SK-N-MC (cell line): Measurements from ENCODE around the gene NFATC2.

Source experiments
- EZH2 ChIP-seq: fragments of 200-600 bp; sonication (generic); IDR thresholded peaks from one replicate; pipeline ENCODE4 v1.6.1; 2017; ENCODE audit warnings: antibody characterized with exemption
- FOXP2 ChIP-seq: optimal IDR thresholded peaks from 2 replicates; pipeline ENCODE3; 2011; ENCODE audit warnings: mild to moderate bottlenecking, moderate library complexity; ENCODE audit not compliant: insufficient read depth; ENCODE audit errors: extremely low read length, control extremely low read depth
- POLR2AphosphoS5 ChIP-seq: IDR thresholded peaks from 2 replicates; pipeline ENCODE4 v1.6.1; 2012; ENCODE audit warnings: mild to moderate bottlenecking, low read depth, low read length, borderline replicate concordance

DNA sequence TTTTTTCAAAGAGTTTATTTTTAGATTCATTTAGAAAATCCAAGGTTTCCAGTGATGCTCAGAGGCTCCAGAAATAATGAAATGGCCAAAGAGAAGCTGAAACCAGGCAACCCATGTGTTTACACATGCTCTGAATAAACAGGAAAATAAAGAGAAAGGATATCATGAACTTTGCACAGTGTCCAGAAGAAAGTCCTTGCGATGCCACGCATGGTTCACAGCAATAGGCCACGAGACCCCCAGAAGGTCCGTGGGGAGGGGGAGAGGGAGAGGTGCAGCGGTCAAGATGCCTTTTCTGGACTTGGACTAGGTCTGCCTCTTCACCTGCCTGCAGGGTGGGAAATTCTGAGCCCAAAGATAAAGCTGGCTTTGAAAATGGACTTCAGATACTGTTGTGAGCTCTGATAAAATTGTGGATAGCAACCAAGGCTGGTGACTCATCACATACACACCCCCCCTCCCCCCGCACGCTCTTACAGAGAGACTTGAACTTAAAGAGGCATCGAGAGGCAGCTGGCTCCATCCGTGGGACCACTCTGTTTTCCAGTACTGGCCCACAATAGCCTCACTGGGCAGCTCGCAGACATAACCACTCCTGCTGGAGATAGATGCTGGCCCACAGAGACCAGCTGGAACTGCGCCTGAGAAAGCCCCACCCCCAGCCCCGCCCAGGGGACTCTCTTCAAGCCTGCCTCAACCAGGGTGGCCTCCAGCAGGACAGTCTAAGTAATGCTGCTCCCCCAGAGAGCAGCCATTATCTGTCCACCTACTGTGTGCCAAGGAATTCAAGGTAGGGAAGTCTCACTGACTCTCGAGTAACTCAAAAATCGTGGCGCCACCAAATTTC, 21.2 kb upstream of the NFATC2 start:
- TF ChIP-seq EZH2 (no peak), POLR2AphosphoS5 (no peak), FOXP2 (no peak)
